HEK293 (cell line): ENCODE results near the gene SMIM33.
"Not testable (repeated sequence)": the region's sequence is repeated elsewhere in the genome, so short reads cannot be mapped to it uniquely, and the experiment has no call there.

ENCODE experiments used
- CTCF ChIA-PET: fragments of 350-600 bp; formaldehyde crosslinking; extraction: SDS; loops from one replicate; lab custom pipeline; 2021; ENCODE audit warnings: antibody characterized with exemption; lab: Yijun Ruan, JAX
- POLR2A ChIA-PET: fragments of 300-600 bp; formaldehyde crosslinking; extraction: SDS; loops from one replicate; lab custom pipeline; 2020; ENCODE audit warnings: antibody characterized with exemption, inconsistent platforms; lab: Yijun Ruan, JAX
- H3K27ac ChIP-seq: fragments of 200-500 bp; sonication (Bioruptor generic); 2 replicates; pipeline ENCODE4 v1.5.1; 2014; ENCODE audit warnings: low read depth, low read length, control low read depth, inconsistent platforms; ENCODE audit errors: extremely low read depth
- H3K36me3 ChIP-seq, 2 experiments: fragments of 200-500 bp in 1 of 2; sonication (Bioruptor generic) in 1 of 2; 1 replicate in 1 of 2; 2 replicates in 1 of 2; pipeline ENCODE4 v1.5.1; 2014 to 2017; ENCODE audit warnings: inconsistent platforms in 2 of 2, low read length in 2 of 2; ENCODE audit not compliant: control insufficient read depth in 2 of 2, insufficient read depth in 1 of 2
- H3K4me1 ChIP-seq: fragments of 200-500 bp; sonication (Bioruptor generic); 2 replicates; pipeline ENCODE4 v1.5.1; 2014; ENCODE audit warnings: mild to moderate bottlenecking, low read length, inconsistent platforms; ENCODE audit not compliant: control insufficient read depth, insufficient read depth
- H3K4me3 ChIP-seq: 2 replicates; pipeline ENCODE4 v1.5.1; 2011; ENCODE audit warnings: low read depth, mild to moderate bottlenecking, control low read depth, low read length, moderate library complexity
- H3K9me3 ChIP-seq: fragments of 200-500 bp; sonication (Bioruptor generic); 2 replicates; pipeline ENCODE4 v1.5.1; 2014; ENCODE audit warnings: low read depth, low read length, inconsistent platforms; ENCODE audit not compliant: control insufficient read depth, insufficient read depth
- KLF9 ChIP-seq: fragments of 450-650 bp; formaldehyde crosslinking; IDR thresholded peaks from 2 replicates; pipeline ENCODE4 v1.5.1; 2016; ENCODE audit warnings: missing biosample characterization, missing genetic modification characterization, low read depth
- SCRT2 ChIP-seq: fragments of 450-650 bp; formaldehyde crosslinking; IDR thresholded peaks from 2 replicates; pipeline ENCODE4 v1.5.1; 2016; ENCODE audit warnings: missing biosample characterization, missing genetic modification characterization
- SP2 ChIP-seq: fragments of 450-650 bp; formaldehyde crosslinking; IDR thresholded peaks from 2 replicates; pipeline ENCODE4 v1.5.1; 2016; ENCODE audit warnings: missing biosample characterization, missing genetic modification characterization
- ZFHX2 ChIP-seq: fragments of 450-650 bp; formaldehyde crosslinking; conservative IDR thresholded peaks from 2 replicates; pipeline ENCODE4 v1.5.1; 2016; ENCODE audit warnings: missing biosample characterization, missing genetic modification characterization
- ZFP37 ChIP-seq: fragments of 450-650 bp; formaldehyde crosslinking; IDR thresholded peaks from 2 replicates; pipeline ENCODE4 v1.5.1; 2016; ENCODE audit warnings: missing biosample characterization, missing genetic modification characterization
- ZNF138 ChIP-seq: fragments of 450-650 bp; formaldehyde crosslinking; IDR thresholded peaks from 2 replicates; pipeline ENCODE4 v1.5.1; 2016; ENCODE audit warnings: missing biosample characterization, missing genetic modification characterization, borderline replicate concordance
- ZNF184 ChIP-seq: fragments of 450-650 bp; IDR thresholded peaks from 2 replicates; pipeline ENCODE4 v1.5.1; 2018; ENCODE audit warnings: missing biosample characterization, mild to moderate bottlenecking, missing genetic modification characterization
- ZNF202 ChIP-seq: fragments of 450-650 bp; formaldehyde crosslinking; IDR thresholded peaks from 2 replicates; pipeline ENCODE4 v1.5.1; 2016; ENCODE audit warnings: missing biosample characterization, missing genetic modification characterization, borderline replicate concordance
- ZNF48 ChIP-seq: fragments of 450-650 bp; formaldehyde crosslinking; IDR thresholded peaks from 2 replicates; pipeline ENCODE4 v1.5.1; 2016; ENCODE audit warnings: missing biosample characterization, missing genetic modification characterization
- ZNF571 ChIP-seq: fragments of 450-650 bp; formaldehyde crosslinking; IDR thresholded peaks from 2 replicates; pipeline ENCODE4 v1.5.0; 2017; ENCODE audit warnings: missing biosample characterization, missing genetic modification characterization
- ZNF747 ChIP-seq: fragments of 450-650 bp; formaldehyde crosslinking; IDR thresholded peaks from 2 replicates; pipeline ENCODE4 v1.5.1; 2016; ENCODE audit warnings: missing biosample characterization, missing genetic modification characterization
- ZNF76 ChIP-seq: fragments of 450-650 bp; formaldehyde crosslinking; IDR thresholded peaks from 2 replicates; pipeline ENCODE4; 2016; ENCODE audit warnings: low read depth, missing biosample characterization, missing genetic modification characterization, borderline replicate concordance
- ZNF843 ChIP-seq: fragments of 450-650 bp; formaldehyde crosslinking; IDR thresholded peaks from 2 replicates; pipeline ENCODE4 v1.5.1; 2016; ENCODE audit warnings: missing biosample characterization, missing genetic modification characterization
- TF ChIP-seq, protein P1 (sequence below): fragments of 450-650 bp; formaldehyde crosslinking; IDR thresholded peaks from 2 replicates; pipeline ENCODE4 v1.5.1; 2016; ENCODE audit warnings: missing biosample characterization, missing genetic modification characterization
- TF ChIP-seq, protein P2 (sequence below): fragments of 450-650 bp; formaldehyde crosslinking; IDR thresholded peaks from 2 replicates; pipeline ENCODE4 v1.5.1; 2016; ENCODE audit warnings: missing biosample characterization, missing genetic modification characterization
- TF ChIP-seq, protein P3 (sequence below): fragments of 450-650 bp; formaldehyde crosslinking; IDR thresholded peaks from 2 replicates; pipeline ENCODE4 v1.5.1; 2016; ENCODE audit warnings: missing biosample characterization, missing genetic modification characterization
- TF ChIP-seq, protein P4 (sequence below): fragments of 450-650 bp; formaldehyde crosslinking; IDR thresholded peaks from 2 replicates; pipeline ENCODE4 v1.5.1; 2016; ENCODE audit warnings: missing biosample characterization, missing genetic modification characterization

SMIM33 gene

DNA sequence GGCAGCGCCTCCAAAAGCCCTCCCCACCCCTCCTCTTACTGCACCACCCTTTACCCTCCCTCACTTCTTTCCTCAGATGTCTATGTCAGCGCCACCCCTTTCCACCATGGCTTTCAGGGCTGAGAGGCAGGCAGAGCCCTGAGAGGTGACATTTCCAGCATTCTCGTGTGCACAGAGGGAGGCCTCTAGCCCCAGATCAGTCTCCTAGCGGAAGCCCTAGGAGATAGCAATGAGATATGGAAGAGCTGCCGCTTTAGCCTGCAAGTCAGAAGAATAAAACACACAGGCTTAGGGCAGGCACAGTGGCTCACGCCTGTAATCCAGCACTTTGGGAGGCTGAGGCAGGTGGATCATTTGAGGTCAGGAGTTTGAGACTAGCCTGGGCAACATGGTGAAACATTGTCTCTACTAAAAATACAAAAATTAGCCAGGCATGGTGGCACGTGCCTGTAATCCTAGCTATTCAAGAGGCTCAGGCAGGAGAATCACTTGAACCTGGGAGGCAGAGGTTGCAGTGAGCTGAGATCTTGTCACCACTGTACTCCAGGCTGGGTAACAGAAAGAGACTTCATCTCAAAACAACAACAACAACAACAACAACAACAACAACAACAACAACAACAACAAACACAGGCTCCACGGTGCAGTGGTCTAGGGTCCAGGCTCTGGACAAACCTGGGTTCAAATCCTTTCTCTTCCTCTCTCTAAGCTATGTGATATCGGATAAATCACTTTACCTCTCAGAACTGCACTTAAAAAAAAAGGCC lies 8.0 kb downstream of the SMIM33 start:
- peaks cover 15% of the 10 kb centered on the region for H3K4me1 ChIP-seq
- CTCF ChIA-PET: interaction anchor here (0.9 kb wide), 1 partner anchor 35 kb away, joined by 3 read pairs; no protein-coding TSS in a partner anchor
- not testable (repeated sequence) for H3K4me3 ChIP-seq, H3K27ac ChIP-seq, H3K9me3 ChIP-seq
- TF ChIP-seq, protein P1, sequence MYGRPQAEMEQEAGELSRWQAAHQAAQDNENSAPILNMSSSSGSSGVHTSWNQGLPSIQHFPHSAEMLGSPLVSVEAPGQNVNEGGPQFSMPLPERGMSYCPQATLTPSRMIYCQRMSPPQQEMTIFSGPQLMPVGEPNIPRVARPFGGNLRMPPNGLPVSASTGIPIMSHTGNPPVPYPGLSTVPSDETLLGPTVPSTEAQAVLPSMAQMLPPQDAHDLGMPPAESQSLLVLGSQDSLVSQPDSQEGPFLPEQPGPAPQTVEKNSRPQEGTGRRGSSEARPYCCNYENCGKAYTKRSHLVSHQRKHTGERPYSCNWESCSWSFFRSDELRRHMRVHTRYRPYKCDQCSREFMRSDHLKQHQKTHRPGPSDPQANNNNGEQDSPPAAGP (tag by site-specific recombination): peak; percentile 28; the same call in 1 of the 2 replicates
- 0 out of 2 replicates have a peak, but pooled peaks have one; percentile 28 for TF ChIP-seq ZNF747
- POLR2A ChIA-PET: interaction anchor here (0.6 to 1.5 kb wide), 3 partner anchors 15 to 40 kb away, joined by 3 to 4 read pairs (median 3); no protein-coding TSS in a partner anchor
- peaks cover 15 to 52% of the 10 kb centered on the region in 2 experiments; a peak in 2 of 3 replicates for H3K36me3 ChIP-seq

DNA sequence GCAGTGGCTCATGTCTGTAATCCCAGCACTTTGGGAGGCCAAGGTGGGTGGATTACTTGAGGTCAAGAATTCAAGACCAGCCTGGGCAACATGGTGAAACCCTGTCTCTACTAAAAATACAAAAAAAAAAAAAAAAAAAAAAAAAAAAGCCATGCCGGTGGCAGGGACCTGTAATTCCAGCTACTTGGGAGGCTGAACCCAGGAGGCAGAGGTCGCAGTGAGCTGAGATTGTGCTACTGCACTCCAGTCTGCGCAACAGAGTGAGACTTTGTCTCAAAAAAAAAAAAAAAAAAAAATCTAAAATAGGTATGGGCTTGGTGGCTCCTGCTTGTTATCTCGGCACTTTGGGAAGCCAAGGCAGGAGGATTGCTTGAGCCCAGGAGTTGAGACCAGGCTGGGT lies 8.9 kb downstream of the SMIM33 start:
- H3K36me3 ChIP-seq: peaks cover 15 to 52% of the 10 kb centered on the region in 2 experiments; a peak in 2 of 3 replicates
- H3K4me1 ChIP-seq: peaks cover 15% of the 10 kb centered on the region
- TF ChIP-seq, protein P2, sequence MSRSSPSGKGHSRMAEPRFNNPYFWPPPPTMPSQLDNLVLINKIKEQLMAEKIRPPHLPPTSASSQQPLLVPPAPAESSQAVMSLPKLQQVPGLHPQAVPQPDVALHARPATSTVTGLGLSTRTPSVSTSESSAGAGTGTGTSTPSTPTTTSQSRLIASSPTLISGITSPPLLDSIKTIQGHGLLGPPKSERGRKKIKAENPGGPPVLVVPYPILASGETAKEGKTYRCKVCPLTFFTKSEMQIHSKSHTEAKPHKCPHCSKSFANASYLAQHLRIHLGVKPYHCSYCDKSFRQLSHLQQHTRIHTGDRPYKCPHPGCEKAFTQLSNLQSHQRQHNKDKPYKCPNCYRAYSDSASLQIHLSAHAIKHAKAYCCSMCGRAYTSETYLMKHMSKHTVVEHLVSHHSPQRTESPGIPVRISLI (tag by site-specific recombination): peak; percentile 95
- TF ChIP-seq, all 188 proteins: peak for 1; not testable (repeated sequence) for 187
- H3K9me3 ChIP-seq, H3K27ac ChIP-seq, H3K4me3 ChIP-seq: not testable (repeated sequence)
- ChIA-PET CTCF (interaction anchor here (0.6 kb wide), 1 partner anchor 47 kb away, joined by 3 read pairs; no protein-coding TSS in a partner anchor), POLR2A (interaction anchor here (1.5 kb wide), 1 partner anchor 39 kb away, joined by 3 read pairs; no protein-coding TSS in a partner anchor)

DNA sequence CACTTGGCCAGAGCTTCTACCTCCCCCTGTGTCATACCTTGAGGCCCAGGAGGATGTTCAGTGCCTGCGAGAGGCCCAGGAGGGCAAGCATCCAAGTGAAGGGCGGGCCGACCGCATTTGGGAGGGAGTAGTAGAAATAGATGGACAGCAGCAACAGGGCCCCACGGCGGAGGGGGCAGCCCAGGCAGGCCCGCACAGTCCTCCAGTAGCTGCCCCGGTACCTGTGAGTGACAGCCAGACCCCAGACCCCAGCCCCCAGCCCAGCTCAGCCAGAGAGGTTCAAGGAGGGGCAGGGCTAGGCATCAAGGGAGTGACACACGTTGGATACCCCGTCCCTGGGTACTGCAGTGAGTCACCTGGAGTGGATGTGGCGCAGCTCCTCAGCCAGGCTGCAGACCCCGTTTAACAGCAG lies 10.3 kb downstream of the SMIM33 start:
- peaks cover 15% of the 10 kb centered on the region for H3K4me1 ChIP-seq

DNA sequence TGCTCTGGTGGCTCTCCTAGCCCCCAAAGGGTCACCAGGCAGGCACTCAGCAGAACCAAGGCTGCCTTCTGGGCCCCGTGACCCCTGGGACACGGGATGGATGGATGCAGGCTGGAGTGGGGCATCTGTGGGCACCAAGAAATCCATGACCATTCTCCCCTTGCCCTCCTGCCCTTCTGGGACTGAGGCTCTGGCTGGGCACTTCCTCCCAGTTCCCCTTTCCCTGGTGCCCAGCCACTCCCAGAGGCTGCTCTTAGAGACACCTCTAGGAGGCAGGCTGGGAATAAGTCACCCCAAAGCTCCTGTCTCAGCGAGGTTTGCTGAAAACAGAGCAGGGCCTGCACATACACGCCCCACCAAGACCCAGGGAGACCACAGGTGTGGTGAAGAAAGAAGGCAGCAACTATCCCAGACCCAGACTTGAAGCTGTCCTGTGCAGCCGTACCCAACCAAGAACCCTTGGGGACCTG lies 10.8 kb downstream of the SMIM33 start:
- peak overlapping the region; percentile 14; the same call in 1 of the 2 replicates for H3K4me3 ChIP-seq
- POLR2A ChIA-PET: interaction anchor here (0.8 to 1.9 kb wide), 11 partner anchors 8 to 208 kb away, joined by 3 to 21 read pairs (median 4); partner anchors contain the start of gene DNAJC18
- peaks cover 15% of the 10 kb centered on the region for H3K4me1 ChIP-seq

More for the DNA sequence above, 10.3 kb downstream of the SMIM33 start:
- no peaks in the 10 kb centered on the region for H3K9me3 ChIP-seq
- H3K4me3 ChIP-seq: no peak overlapping the region
- TF ChIP-seq ZFP37 (tag by site-specific recombination) (no peak), ZNF202 (tag by site-specific recombination) (no peak), SP2 (tag by site-specific recombination) (peak; percentile 19; the same call in 1 of the 2 replicates)
- TF ChIP-seq, all 188 proteins: peak for 1
- POLR2A ChIA-PET: interaction anchor here (1.5 to 1.9 kb wide), 2 partner anchors 42 to 207 kb away, joined by 4 to 21 read pairs; partner anchors contain the start of gene DNAJC18
- Histone ChIP-seq H3K36me3 (peaks cover 15 to 39% of the 10 kb centered on the region in 2 experiments; a peak in 2 of 3 replicates), H3K27ac (peak overlapping the region; percentile 93)
- CTCF ChIA-PET: interaction anchor here (0.5 to 4.1 kb wide), 4 partner anchors 33 to 1031 kb away, joined by 3 to 24 read pairs (median 13); no protein-coding TSS in a partner anchor

More for the DNA sequence above, 10.8 kb downstream of the SMIM33 start:
- H3K36me3 ChIP-seq: peaks cover 15 to 37% of the 10 kb centered on the region in 2 experiments; a peak in 2 of 3 replicates
- peak overlapping the region; percentile 93 for H3K27ac ChIP-seq
- TF ChIP-seq, protein P3, sequence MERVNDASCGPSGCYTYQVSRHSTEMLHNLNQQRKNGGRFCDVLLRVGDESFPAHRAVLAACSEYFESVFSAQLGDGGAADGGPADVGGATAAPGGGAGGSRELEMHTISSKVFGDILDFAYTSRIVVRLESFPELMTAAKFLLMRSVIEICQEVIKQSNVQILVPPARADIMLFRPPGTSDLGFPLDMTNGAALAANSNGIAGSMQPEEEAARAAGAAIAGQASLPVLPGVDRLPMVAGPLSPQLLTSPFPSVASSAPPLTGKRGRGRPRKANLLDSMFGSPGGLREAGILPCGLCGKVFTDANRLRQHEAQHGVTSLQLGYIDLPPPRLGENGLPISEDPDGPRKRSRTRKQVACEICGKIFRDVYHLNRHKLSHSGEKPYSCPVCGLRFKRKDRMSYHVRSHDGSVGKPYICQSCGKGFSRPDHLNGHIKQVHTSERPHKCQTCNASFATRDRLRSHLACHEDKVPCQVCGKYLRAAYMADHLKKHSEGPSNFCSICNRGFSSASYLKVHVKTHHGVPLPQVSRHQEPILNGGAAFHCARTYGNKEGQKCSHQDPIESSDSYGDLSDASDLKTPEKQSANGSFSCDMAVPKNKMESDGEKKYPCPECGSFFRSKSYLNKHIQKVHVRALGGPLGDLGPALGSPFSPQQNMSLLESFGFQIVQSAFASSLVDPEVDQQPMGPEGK: no peak
- TF ChIP-seq ZNF184 (tag by site-specific recombination) (no peak), ZNF138 (no peak), ZNF843 (tag by site-specific recombination) (no peak), ZNF48 (tag by site-specific recombination) (no peak), ZFHX2 (no peak), ZNF76 (peak; percentile 27; the same call in 1 of the 2 replicates), KLF9 (tag by site-specific recombination) (0 out of 2 replicates have a peak, but pooled peaks have one; percentile 5), ZNF571 (no peak), SCRT2 (tag by site-specific recombination) (peak; percentile 56; the same call in 1 of the 2 replicates)
- TF ChIP-seq, protein P4, sequence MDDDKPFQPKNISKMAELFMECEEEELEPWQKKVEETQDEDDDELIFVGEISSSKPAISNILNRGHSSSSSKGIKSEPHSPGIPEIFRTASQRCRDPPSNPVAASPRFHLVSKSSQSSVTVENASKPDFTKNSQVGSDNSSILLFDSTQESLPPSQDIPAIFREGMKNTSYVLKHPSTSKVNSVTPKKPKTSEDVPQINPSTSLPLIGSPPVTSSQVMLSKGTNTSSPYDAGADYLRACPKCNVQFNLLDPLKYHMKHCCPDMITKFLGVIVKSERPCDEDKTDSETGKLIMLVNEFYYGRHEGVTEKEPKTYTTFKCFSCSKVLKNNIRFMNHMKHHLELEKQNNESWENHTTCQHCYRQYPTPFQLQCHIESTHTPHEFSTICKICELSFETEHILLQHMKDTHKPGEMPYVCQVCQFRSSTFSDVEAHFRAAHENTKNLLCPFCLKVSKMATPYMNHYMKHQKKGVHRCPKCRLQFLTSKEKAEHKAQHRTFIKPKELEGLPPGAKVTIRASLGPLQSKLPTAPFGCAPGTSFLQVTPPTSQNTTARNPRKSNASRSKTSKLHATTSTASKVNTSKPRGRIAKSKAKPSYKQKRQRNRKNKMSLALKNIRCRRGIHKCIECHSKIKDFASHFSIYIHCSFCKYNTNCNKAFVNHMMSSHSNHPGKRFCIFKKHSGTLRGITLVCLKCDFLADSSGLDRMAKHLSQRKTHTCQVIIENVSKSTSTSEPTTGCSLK (tag by site-specific recombination): no peak
- CTCF ChIA-PET: interaction anchor here (0.5 to 4.1 kb wide), 5 partner anchors 14 to 1031 kb away, joined by 3 to 24 read pairs (median 8); no protein-coding TSS in a partner anchor
- no peaks in the 10 kb centered on the region for H3K9me3 ChIP-seq
